Testis (tissue), 2 donors: ENCODE data around the gene FAM174C.

Experiments used
- POLR2A ChIP-seq: fragments of 450-650 bp; IDR thresholded peaks from one replicate; pipeline ENCODE4 v1.6.1; 2017; ENCODE audit warnings: antibody characterized with exemption, mild to moderate bottlenecking, moderate library complexity
- TF ChIP-seq, protein P1 (sequence below), 3 experiments: fragments of 450-650 bp in 2 of 3; fragments of 200-600 bp in 1 of 3; sonication (generic) in 1 of 3; IDR thresholded peaks; one replicate each; pipeline ENCODE4 v1.5.1; 2016 to 2019; ENCODE audit warnings: antibody characterized with exemption in 3 of 3, mild to moderate bottlenecking in 2 of 3, moderate library complexity in 1 of 3

DNA sequence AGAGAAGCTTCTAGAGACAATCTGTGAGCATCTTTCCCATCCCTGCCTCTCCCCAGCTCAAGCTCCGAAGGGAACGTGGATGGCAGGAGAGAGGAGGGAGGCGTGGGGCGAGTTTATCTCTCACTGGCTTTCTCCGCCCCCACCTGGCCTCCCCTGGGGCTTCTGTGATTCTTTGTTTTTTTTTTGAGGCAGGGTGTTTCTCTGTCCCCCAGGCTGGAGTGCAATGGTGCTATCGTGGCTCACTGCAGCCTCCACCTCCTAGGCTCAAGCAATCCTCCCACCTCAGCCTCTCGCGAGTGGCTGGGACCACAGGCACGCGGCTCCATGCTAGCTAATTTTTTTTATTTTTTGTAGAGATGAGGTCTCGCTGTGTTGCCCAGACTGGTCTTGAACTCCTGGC, 33.4 kb downstream of the FAM174C start:
- TF ChIP-seq, protein P1, sequence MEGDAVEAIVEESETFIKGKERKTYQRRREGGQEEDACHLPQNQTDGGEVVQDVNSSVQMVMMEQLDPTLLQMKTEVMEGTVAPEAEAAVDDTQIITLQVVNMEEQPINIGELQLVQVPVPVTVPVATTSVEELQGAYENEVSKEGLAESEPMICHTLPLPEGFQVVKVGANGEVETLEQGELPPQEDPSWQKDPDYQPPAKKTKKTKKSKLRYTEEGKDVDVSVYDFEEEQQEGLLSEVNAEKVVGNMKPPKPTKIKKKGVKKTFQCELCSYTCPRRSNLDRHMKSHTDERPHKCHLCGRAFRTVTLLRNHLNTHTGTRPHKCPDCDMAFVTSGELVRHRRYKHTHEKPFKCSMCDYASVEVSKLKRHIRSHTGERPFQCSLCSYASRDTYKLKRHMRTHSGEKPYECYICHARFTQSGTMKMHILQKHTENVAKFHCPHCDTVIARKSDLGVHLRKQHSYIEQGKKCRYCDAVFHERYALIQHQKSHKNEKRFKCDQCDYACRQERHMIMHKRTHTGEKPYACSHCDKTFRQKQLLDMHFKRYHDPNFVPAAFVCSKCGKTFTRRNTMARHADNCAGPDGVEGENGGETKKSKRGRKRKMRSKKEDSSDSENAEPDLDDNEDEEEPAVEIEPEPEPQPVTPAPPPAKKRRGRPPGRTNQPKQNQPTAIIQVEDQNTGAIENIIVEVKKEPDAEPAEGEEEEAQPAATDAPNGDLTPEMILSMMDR (IDR thresholded peaks at IDR 0.05): no peak
- no peak for TF ChIP-seq POLR2A
